Activated naive CD8-positive, alpha-beta T cell (primary cell): ENCODE measurements around the gene HOMER1.
"Not testable (repeated sequence)": the region's sequence is repeated elsewhere in the genome, so short reads cannot be mapped to it uniquely, and the experiment has no call there.

Experiments used
- H3K27ac Mint-ChIP-seq: one replicate; pipeline ENCODE4 v1.8.0; 2021; ENCODE audit warnings: mixed read lengths
- H3K27me3 Mint-ChIP-seq: one replicate; pipeline ENCODE4 v1.8.0; 2021; ENCODE audit warnings: mixed read lengths
- H3K36me3 Mint-ChIP-seq: one replicate; pipeline ENCODE4 v1.8.0; 2021; ENCODE audit warnings: mixed read lengths
- H3K4me1 Mint-ChIP-seq: one replicate; pipeline ENCODE4 v1.8.0; 2021; ENCODE audit warnings: low read depth, mixed read lengths
- H3K4me3 Mint-ChIP-seq: one replicate; pipeline ENCODE4 v1.8.0; 2021; ENCODE audit warnings: mild to moderate bottlenecking, mixed read lengths
- H3K9me3 Mint-ChIP-seq: one replicate; pipeline ENCODE4 v1.8.0; 2021; ENCODE audit warnings: low read depth, mixed read lengths

The HOMER1 gene

GRCh38 chr5:79386679-79387078, 127.3 kb downstream of the HOMER1 start:
- Mint-ChIP-seq H3K9me3 (peaks cover 10% of the 10 kb centered on the region), H3K36me3 (peaks cover 24% of the 10 kb centered on the region), H3K27ac (no peak overlapping the region), H3K4me1 (no peaks in the 10 kb centered on the region), H3K4me3 (no peak overlapping the region), H3K27me3 (no peaks in the 10 kb centered on the region)

- H3K4me3 Mint-ChIP-seq, H3K4me1 Mint-ChIP-seq, H3K27me3 Mint-ChIP-seq, H3K9me3 Mint-ChIP-seq, H3K27ac Mint-ChIP-seq: not testable (repeated sequence)
- H3K36me3 Mint-ChIP-seq: peaks cover 27% of the 10 kb centered on the region
Observed at GRCh38 chr5:79385126-79385525, 128.8 kb downstream of the HOMER1 start.

- no peaks in the 10 kb centered on the region for H3K27me3 Mint-ChIP-seq
- peaks cover 10% of the 10 kb centered on the region for H3K9me3 Mint-ChIP-seq
- peaks cover 20% of the 10 kb centered on the region for H3K36me3 Mint-ChIP-seq
- no peak overlapping the region for H3K27ac Mint-ChIP-seq
- no peak overlapping the region for H3K4me3 Mint-ChIP-seq
- H3K4me1 Mint-ChIP-seq: no peaks in the 10 kb centered on the region
Observed at GRCh38 chr5:79378510-79379186, 135.3 kb downstream of the HOMER1 start.

GRCh38 chr5:79357398-79357797, 156.5 kb downstream of the HOMER1 start:
- no peak overlapping the region for H3K27ac Mint-ChIP-seq
- no peaks in the 10 kb centered on the region for H3K4me1 Mint-ChIP-seq
- peaks cover 9% of the 10 kb centered on the region for H3K27me3 Mint-ChIP-seq
- H3K4me3 Mint-ChIP-seq: no peak overlapping the region
- H3K9me3 Mint-ChIP-seq: peaks cover 3% of the 10 kb centered on the region
- H3K36me3 Mint-ChIP-seq: peaks cover 5% of the 10 kb centered on the region

- no peak overlapping the region for H3K4me3 Mint-ChIP-seq
- H3K4me1 Mint-ChIP-seq: no peaks in the 10 kb centered on the region
- no peaks in the 10 kb centered on the region for H3K36me3 Mint-ChIP-seq
- no peaks in the 10 kb centered on the region for H3K27me3 Mint-ChIP-seq
- no peak overlapping the region for H3K27ac Mint-ChIP-seq
- H3K9me3 Mint-ChIP-seq: no peaks in the 10 kb centered on the region
Observed at GRCh38 chr5:79349881-79350280, 164.1 kb downstream of the HOMER1 start.

GRCh38 chr5:79349047-79349446, 164.9 kb downstream of the HOMER1 start:
- Mint-ChIP-seq H3K4me1 (no peaks in the 10 kb centered on the region), H3K27me3 (no peaks in the 10 kb centered on the region), H3K9me3 (no peaks in the 10 kb centered on the region), H3K36me3 (no peaks in the 10 kb centered on the region), H3K27ac (no peak overlapping the region), H3K4me3 (no peak overlapping the region)

- H3K27me3 Mint-ChIP-seq: no peaks in the 10 kb centered on the region
- no peaks in the 10 kb centered on the region for H3K4me1 Mint-ChIP-seq
- H3K4me3 Mint-ChIP-seq: no peak overlapping the region
- no peak overlapping the region for H3K27ac Mint-ChIP-seq
- H3K9me3 Mint-ChIP-seq: no peaks in the 10 kb centered on the region
- H3K36me3 Mint-ChIP-seq: no peaks in the 10 kb centered on the region
Observed at GRCh38 chr5:79346420-79346824, 167.5 kb downstream of the HOMER1 start.

GRCh38 chr5:79333852-79334557, 179.9 kb downstream of the HOMER1 start:
- Mint-ChIP-seq H3K27me3 (peaks cover 8% of the 10 kb centered on the region), H3K9me3 (peaks cover 4% of the 10 kb centered on the region), H3K36me3 (peaks cover 2% of the 10 kb centered on the region), H3K4me3 (no peak overlapping the region), H3K4me1 (no peaks in the 10 kb centered on the region), H3K27ac (no peak overlapping the region)

GRCh38 chr5:79330071-79330470, 183.9 kb downstream of the HOMER1 start:
- Mint-ChIP-seq H3K27me3 (no peaks in the 10 kb centered on the region), H3K4me1 (no peaks in the 10 kb centered on the region), H3K27ac (no peak overlapping the region)

GRCh38 chr5:79329453-79329852, 184.5 kb downstream of the HOMER1 start:
- no peak overlapping the region for H3K27ac Mint-ChIP-seq
- no peaks in the 10 kb centered on the region for H3K36me3 Mint-ChIP-seq
- H3K9me3 Mint-ChIP-seq: peaks cover 4% of the 10 kb centered on the region
- no peaks in the 10 kb centered on the region for H3K27me3 Mint-ChIP-seq
- H3K4me3 Mint-ChIP-seq: no peak overlapping the region
- H3K4me1 Mint-ChIP-seq: no peaks in the 10 kb centered on the region

More at GRCh38 chr5:79330071-79330470, 183.9 kb downstream of the HOMER1 start:
- Mint-ChIP-seq H3K4me3 (no peak overlapping the region), H3K9me3 (peaks cover 4% of the 10 kb centered on the region), H3K36me3 (no peaks in the 10 kb centered on the region)
